Measurements from ENCODE around the gene RMC1. TPM values are rescaled to one million over a fixed set of nuclear protein-coding genes. Genes with fewer than 3 reads are reported as not detected.

RMC1 gene
- total RNA-seq, 1 experiment from 2014 or later, result 38.4 TPM

DNA sequence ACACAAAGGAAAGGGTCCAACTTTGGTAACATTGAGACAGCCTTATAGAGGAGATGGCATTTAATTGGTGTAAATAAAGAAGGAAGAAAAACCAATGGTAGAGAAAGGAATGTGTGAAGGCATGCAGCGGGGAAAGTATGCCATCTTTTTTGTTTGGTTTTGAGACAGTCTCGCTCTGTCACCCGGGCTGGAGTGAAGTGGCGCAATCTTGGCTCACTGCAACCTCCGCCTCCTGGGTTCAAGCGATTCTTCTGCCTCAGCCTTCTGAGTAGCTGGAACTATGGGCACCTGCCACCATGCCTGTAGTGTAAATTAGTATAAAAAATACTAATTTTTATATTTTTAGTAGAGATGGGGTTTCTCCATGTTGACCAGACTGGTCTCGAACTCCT lies 43.8 kb upstream of the RMC1 start:
- Histone ChIP-seq H3K9me3 (ENCODE audit: control insufficient read depth in 1 of 2, insufficient read depth in 1 of 2, low read depth in 1 of 2, low read length in 2 of 2) (no peaks in the 10 kb centered on the region), H2AFZ (ENCODE audit: low read depth, low read length, poor library complexity, severe bottlenecking) (no peak overlapping the region), H3K9me2 (ENCODE audit: insufficient read depth) (no peaks in the 10 kb centered on the region), H3K27ac (ENCODE audit: low read depth, low read length) (no peak overlapping the region), H4K20me1 (ENCODE audit: insufficient read depth) (peaks cover 8% of the 10 kb centered on the region; the same call in 1 of the 2 replicates), H3K36me3 (ENCODE audit: control insufficient read depth in 1 of 2, insufficient read depth in 2 of 2, low read length in 2 of 2) (peaks cover 13 to 16% of the 10 kb centered on the region in 2 experiments), H3K9ac (ENCODE audit: low read length) (no peak overlapping the region), H3K4me3 (replicated peaks in 1 of 2; ENCODE audit: low read depth in 1 of 2, low read length in 2 of 2) (no peak overlapping the region), H3K27me3 (ENCODE audit: insufficient read depth, low read length) (no peaks in the 10 kb centered on the region), H3K79me2 (ENCODE audit: insufficient read depth, low read length) (peaks cover 94% of the 10 kb centered on the region), H3K4me2 (ENCODE audit: low read length) (no peak overlapping the region), H3K4me1 (ENCODE audit: control insufficient read depth in 1 of 2, insufficient read depth in 2 of 2, low read length in 2 of 2) (peaks cover 8 to 22% of the 10 kb centered on the region in 2 experiments)
- DNase-seq (ENCODE audit: low read depth, low spot score), result no peak
- no peak for ATAC-seq
- ChIA-PET RAD21 (ENCODE audit: low non-redundant PET in 1 of 2, low total read pairs in 2 of 2, uncharacterized antibody in 2 of 2, unreplicated experiment in 2 of 2) (no interaction called here), POLR2A (no interaction called here), CTCF (no interaction called here)
- no peak for TF ChIP-seq EGR1 (IDR thresholded peaks at IDR 0.05; ENCODE audit: low read depth)
- no peak for TF ChIP-seq SIN3A (IDR thresholded peaks at IDR 0.05; ENCODE audit: low read depth)
- TF ChIP-seq ZFX (IDR thresholded peaks at IDR 0.05), result no peak
- TF ChIP-seq POLR2AphosphoS5 (IDR thresholded peaks at IDR 0.05; ENCODE audit: low read depth, low read length), result no peak
- no peak for TF ChIP-seq FOSL1 (IDR thresholded peaks at IDR 0.05; ENCODE audit: low read depth)
- TF ChIP-seq JUND (IDR thresholded peaks at IDR 0.05), result no peak
- TF ChIP-seq POLR2A (IDR thresholded peaks at IDR 0.05; ENCODE audit: borderline replicate concordance, extremely low read depth, insufficient read depth, insufficient read length), result no peak
- TF ChIP-seq ZNF274 (IDR thresholded peaks at IDR 0.05; ENCODE audit: low read depth, low read length), result no peak
- no peak for TF ChIP-seq RAD21 (IDR thresholded peaks at IDR 0.05; ENCODE audit: low read depth)
- TF ChIP-seq CEBPB (IDR thresholded peaks at IDR 0.05; ENCODE audit: low read depth), result no peak
- TF ChIP-seq EZH2phosphoT487 (IDR thresholded peaks at IDR 0.05; ENCODE audit: borderline replicate concordance), result no peak
- TF ChIP-seq ELF1 (IDR thresholded peaks at IDR 0.05; ENCODE audit: borderline replicate concordance, low read depth), result no peak
- TF ChIP-seq SP1 (IDR thresholded peaks at IDR 0.05; ENCODE audit: low read depth), result no peak
- TF ChIP-seq, protein P1, sequence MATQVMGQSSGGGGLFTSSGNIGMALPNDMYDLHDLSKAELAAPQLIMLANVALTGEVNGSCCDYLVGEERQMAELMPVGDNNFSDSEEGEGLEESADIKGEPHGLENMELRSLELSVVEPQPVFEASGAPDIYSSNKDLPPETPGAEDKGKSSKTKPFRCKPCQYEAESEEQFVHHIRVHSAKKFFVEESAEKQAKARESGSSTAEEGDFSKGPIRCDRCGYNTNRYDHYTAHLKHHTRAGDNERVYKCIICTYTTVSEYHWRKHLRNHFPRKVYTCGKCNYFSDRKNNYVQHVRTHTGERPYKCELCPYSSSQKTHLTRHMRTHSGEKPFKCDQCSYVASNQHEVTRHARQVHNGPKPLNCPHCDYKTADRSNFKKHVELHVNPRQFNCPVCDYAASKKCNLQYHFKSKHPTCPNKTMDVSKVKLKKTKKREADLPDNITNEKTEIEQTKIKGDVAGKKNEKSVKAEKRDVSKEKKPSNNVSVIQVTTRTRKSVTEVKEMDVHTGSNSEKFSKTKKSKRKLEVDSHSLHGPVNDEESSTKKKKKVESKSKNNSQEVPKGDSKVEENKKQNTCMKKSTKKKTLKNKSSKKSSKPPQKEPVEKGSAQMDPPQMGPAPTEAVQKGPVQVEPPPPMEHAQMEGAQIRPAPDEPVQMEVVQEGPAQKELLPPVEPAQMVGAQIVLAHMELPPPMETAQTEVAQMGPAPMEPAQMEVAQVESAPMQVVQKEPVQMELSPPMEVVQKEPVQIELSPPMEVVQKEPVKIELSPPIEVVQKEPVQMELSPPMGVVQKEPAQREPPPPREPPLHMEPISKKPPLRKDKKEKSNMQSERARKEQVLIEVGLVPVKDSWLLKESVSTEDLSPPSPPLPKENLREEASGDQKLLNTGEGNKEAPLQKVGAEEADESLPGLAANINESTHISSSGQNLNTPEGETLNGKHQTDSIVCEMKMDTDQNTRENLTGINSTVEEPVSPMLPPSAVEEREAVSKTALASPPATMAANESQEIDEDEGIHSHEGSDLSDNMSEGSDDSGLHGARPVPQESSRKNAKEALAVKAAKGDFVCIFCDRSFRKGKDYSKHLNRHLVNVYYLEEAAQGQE (IDR thresholded peaks at IDR 0.05; ENCODE audit: low read depth), result no peak
- TF ChIP-seq, protein P2, sequence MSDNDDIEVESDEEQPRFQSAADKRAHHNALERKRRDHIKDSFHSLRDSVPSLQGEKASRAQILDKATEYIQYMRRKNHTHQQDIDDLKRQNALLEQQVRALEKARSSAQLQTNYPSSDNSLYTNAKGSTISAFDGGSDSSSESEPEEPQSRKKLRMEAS (IDR thresholded peaks at IDR 0.05), result no peak
- TF ChIP-seq, protein P3, sequence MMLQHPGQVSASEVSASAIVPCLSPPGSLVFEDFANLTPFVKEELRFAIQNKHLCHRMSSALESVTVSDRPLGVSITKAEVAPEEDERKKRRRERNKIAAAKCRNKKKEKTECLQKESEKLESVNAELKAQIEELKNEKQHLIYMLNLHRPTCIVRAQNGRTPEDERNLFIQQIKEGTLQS (IDR thresholded peaks at IDR 0.05), result no peak
- no peak for TF ChIP-seq EZH2 (IDR thresholded peaks at IDR 0.05)
- TF ChIP-seq CBX3 (IDR thresholded peaks at IDR 0.05; ENCODE audit: low read depth), result no peak
- TF ChIP-seq, protein P4, sequence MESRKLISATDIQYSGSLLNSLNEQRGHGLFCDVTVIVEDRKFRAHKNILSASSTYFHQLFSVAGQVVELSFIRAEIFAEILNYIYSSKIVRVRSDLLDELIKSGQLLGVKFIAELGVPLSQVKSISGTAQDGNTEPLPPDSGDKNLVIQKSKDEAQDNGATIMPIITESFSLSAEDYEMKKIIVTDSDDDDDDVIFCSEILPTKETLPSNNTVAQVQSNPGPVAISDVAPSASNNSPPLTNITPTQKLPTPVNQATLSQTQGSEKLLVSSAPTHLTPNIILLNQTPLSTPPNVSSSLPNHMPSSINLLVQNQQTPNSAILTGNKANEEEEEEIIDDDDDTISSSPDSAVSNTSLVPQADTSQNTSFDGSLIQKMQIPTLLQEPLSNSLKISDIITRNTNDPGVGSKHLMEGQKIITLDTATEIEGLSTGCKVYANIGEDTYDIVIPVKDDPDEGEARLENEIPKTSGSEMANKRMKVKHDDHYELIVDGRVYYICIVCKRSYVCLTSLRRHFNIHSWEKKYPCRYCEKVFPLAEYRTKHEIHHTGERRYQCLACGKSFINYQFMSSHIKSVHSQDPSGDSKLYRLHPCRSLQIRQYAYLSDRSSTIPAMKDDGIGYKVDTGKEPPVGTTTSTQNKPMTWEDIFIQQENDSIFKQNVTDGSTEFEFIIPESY (IDR thresholded peaks at IDR 0.05; ENCODE audit: extremely low read depth, insufficient replicate concordance, low read length), result no peak
- BruUV-seq (replicated peaks), result no TSS peak
- intact Hi-C loops (cut with micrococcal nuclease), result no loop called here

Measured in HCT116 (cell line).